HG02763 (cell line): ENCODE measurements around the gene ZDHHC8.

Experiments used
- ATAC-seq: cut with Tn5 transposase; IDR thresholded peaks from one replicate; pipeline ENCODE4 v1.9.1; 2021; ENCODE audit warnings: mild to moderate bottlenecking, moderate library complexity; ENCODE audit not compliant: unreplicated experiment

ZDHHC8 gene

GRCh38 chr22:20128902-20129746, 2.5 kb upstream of the ZDHHC8 start:
- ATAC-seq, result no peak

- ATAC-seq, result no peak
Measured at GRCh38 chr22:20129747-20130014, 1.9 kb upstream of the ZDHHC8 start.

- ATAC-seq, result no peak
Measured at GRCh38 chr22:20130319-20130718, 1.3 kb upstream of the ZDHHC8 start.

- peak; percentile 65 for ATAC-seq
Measured at GRCh38 chr22:20130731-20131596, 640 bp upstream of the ZDHHC8 start.

GRCh38 chr22:20131859-20132685, 468 bp downstream of the ZDHHC8 start:
- ATAC-seq, result peak; percentile 5

GRCh38 chr22:20132686-20133246, 1.2 kb downstream of the ZDHHC8 start:
- ATAC-seq, result no peak

- ATAC-seq, result no peak
Measured at GRCh38 chr22:20133930-20134549, 2.4 kb downstream of the ZDHHC8 start.

GRCh38 chr22:20135265-20135664, 3.7 kb downstream of the ZDHHC8 start:
- no peak for ATAC-seq

GRCh38 chr22:20135806-20136602, 4.4 kb downstream of the ZDHHC8 start:
- ATAC-seq, result no peak

GRCh38 chr22:20136603-20136873, 4.9 kb downstream of the ZDHHC8 start:
- no peak for ATAC-seq

- ATAC-seq, result no peak
Measured at GRCh38 chr22:20137113-20137512, 5.5 kb downstream of the ZDHHC8 start.

GRCh38 chr22:20137671-20138416, 6.2 kb downstream of the ZDHHC8 start:
- ATAC-seq, result no peak

- no peak for ATAC-seq
Measured at GRCh38 chr22:20138417-20138738, 6.8 kb downstream of the ZDHHC8 start.

GRCh38 chr22:20138868-20139267, 7.3 kb downstream of the ZDHHC8 start:
- ATAC-seq, result no peak

GRCh38 chr22:20139391-20140106, 7.9 kb downstream of the ZDHHC8 start:
- ATAC-seq, result no peak

- no peak for ATAC-seq
Measured at GRCh38 chr22:20140107-20140445, 8.5 kb downstream of the ZDHHC8 start.

- ATAC-seq, result no peak
Measured at GRCh38 chr22:20140521-20140964, 8.9 kb downstream of the ZDHHC8 start.

- no peak for ATAC-seq
Measured at GRCh38 chr22:20141186-20142077, 9.8 kb downstream of the ZDHHC8 start.
